Middle frontal gyrus (tissue), 1 donor: Measurements from ENCODE around the gene CCT3.
"Not testable (repeated sequence)": the region's sequence is repeated elsewhere in the genome, so short reads cannot be mapped to it uniquely, and the experiment has no call there.

Experiments
- DNase-seq: peaks from one replicate; pipeline ENCODE4 v3.0.0-alpha.2; 2015; ENCODE audit warnings: low spot score; ENCODE audit errors: extremely low spot score

CCT3 gene

GRCh38 chr1:156337052-156337887 is 822 bp downstream of the CCT3 start:
- DNase-seq, result no peak

DNA sequence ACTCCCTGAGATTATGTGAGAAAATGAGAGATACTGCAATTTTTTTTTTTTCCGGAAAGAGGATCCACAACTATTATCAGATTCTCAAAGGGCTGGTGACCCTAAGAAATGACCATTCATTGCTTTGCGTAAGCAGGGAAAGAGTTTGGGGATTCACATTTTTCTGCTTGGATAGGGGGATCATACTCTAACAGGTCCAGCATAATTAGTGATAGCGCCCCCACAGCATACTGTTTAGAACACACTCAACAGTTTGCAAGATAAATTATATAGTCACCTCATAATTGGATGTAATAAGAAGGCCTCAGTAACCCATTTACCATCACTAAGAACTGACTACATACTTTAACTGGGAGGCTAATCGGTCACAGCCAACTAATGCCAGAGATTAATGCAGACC is 1.9 kb downstream of the CCT3 start:
- no peak for DNase-seq

DNA sequence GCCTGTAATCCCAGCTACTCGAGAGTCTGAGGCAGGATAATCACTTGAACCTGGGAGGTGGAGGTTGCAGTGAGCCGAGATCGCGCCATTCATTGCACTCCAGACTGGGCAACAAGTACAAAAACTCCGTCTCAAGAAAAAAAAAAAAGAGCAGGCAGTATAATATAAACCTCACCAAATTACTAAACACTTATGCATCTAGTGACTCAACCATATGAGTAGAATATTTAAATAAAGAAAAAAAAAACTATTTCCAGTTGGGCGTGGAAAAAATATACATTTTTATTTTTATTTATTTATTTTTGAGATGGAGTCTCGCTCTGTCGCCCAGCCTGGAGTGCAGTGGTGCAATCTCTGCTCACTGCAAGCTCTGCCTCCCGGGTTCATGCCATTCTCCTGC is 14.9 kb downstream of the CCT3 start:
- DNase-seq, result not testable (repeated sequence)

DNA sequence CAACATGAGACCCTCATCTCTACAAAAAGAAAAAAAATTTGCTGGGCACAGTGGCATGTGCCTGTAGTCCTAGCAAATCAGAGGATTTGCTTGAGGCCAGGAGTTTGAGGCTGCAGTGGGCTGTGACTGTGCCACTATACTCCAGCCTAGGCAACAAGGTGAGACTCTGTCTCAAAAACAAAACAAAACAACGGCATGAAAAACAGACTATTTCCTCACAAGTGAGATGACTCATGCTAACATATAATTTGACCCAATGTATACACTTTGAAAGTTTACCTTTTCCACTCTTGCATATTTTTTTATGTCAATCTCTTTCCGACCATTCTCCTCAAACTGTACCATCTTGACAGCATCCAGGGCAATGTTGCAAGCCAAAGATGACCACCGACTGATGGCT is 17.5 kb downstream of the CCT3 start:
- no peak for DNase-seq

DNA sequence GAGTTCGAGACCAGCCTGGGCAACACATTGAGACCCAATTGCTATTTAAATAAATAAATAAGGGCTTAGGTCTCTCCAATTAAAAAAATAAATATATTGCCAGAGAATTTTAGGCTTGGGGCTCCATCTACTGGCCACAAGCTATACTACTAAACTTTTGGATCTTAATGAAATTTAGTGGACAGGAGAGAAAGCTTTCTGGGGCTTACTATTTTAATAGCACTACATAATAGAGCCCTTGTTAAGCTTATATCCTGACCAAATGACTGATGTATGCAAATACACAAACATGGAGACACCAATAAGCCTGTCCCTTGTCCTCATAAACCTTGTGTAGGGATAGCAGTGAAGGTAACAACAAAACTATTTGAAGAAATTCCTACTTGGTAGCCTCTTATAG is 18.4 kb downstream of the CCT3 start:
- no peak for DNase-seq

- DNase-seq, result no peak
Observed at GRCh38 chr1:156316909-156317308, 21.2 kb downstream of the CCT3 start.

DNA sequence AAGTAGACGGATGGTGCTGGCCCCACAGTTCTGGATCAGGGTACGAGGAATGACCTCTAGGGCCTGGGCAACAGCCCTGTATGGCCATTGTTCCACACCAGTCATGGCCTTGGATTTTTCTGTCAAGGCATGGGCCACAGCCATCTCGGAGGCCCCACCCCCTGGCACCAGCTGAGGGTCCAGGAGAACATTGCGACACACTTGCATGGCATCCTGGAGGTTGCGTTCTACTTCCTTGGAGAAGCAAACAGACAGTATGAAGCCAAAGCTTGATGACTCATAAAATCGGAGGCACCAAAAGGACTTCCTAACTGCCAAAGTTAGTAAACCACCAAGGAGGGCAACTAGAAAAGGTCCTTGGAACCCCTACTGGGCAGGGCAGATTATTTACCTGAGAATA is 27.1 kb downstream of the CCT3 start:
- DNase-seq, result no peak

DNA sequence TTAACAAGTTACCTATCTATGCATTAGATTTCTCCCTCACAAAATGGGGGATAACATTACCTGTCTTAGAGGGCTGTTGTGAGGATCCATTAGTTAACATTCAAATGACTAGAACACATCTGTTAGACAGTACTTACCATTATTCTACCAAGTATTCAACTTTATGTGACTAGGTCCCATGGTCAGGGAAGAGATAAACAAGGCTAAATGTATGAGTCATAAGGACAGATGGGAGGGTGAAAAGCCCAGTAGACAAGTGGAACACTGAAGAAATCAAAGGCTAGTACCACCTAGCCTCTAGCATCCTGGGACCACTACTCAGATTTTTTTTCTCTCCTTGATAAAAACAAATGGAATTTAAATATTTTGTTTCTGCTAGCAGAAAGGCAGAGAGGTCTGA is 30.0 kb downstream of the CCT3 start:
- no peak for DNase-seq

GRCh38 chr1:156305215-156305614 is 32.9 kb downstream of the CCT3 start:
- no peak for DNase-seq

GRCh38 chr1:156303241-156303640 is 34.9 kb downstream of the CCT3 start:
- no peak for DNase-seq

- no peak for DNase-seq
Observed at GRCh38 chr1:156298852-156299357, 39.2 kb downstream of the CCT3 start, which contains the start of gene VHLL. Gene VHLL (minus strand): TSS chr1:156299307. CDS start chr1:156299189, 118 bp downstream.

GRCh38 chr1:156295391-156295947 is 42.6 kb downstream of the CCT3 start, which contains the start of gene GLMP:
Gene GLMP (minus strand): TSS chr1:156295679. CDS start chr1:156295645, 34 bp downstream.
- peak; percentile 54 for DNase-seq

- DNase-seq, result no peak
Observed at GRCh38 chr1:156293895-156294294, 44.2 kb downstream of the CCT3 start.

- no peak for DNase-seq
Observed at GRCh38 chr1:156293098-156293434, 45.0 kb downstream of the CCT3 start.

- DNase-seq, result peak; percentile 53
Observed at GRCh38 chr1:156291226-156292061, 46.6 kb downstream of the CCT3 start.

GRCh38 chr1:156289857-156290256 is 48.2 kb downstream of the CCT3 start:
- DNase-seq, result no peak

GRCh38 chr1:156286061-156286460 is 52.0 kb downstream of the CCT3 start:
- DNase-seq, result no peak

GRCh38 chr1:156285437-156285836 is 52.7 kb downstream of the CCT3 start:
- DNase-seq, result no peak

DNA sequence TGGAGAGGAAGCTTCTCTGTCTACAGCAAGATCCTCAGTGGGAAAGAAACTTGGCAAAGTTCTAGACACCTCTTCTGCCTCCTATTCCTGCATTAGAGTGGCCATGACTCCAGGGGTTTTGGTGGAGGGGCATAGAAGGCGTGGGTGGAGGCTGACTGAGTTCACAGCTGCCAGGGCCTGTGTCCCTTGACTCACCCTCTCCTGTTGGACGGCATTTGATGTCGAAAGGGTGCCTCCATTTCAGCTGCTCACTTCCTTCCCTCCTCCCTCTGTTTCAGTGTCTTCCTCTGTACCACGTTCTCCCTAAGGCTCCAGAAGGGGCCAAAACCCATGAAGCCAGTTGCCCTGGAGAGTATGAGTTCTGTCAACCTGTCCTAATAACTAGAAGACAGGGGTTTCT is 53.3 kb downstream of the CCT3 start:
- DNase-seq, result no peak

GRCh38 chr1:156284112-156284511 is 54.0 kb downstream of the CCT3 start, which contains the start of gene TMEM79:
Gene TMEM79 (plus strand): TSS chr1:156284325. CDS start chr1:156285227, 902 bp downstream.
- DNase-seq, result no peak

DNA sequence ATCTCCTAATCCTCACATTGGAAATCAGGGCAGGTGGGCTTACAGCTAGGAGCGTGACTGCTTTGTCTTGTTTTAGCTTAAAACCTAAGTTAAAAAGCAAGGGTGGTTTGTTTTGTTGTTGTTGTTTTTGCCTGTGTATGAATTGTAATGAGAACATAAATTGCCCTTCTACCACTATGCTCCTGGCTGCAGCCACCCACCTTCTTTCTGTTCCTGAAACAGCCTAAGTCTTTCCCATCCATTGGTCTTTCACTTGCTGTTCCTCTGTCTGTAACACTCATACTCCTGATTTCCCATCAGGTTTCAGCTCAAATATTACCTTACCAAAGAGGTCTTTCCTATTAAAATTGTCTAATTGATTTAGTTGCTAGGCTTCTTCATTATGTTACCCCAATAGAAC is 54.6 kb downstream of the CCT3 start:
- no peak for DNase-seq
